SK-N-MC (cell line): ENCODE results near the gene AGMO.

Experiments used
- EZH2 ChIP-seq: fragments of 200-600 bp; sonication (generic); IDR thresholded peaks from one replicate; pipeline ENCODE4 v1.6.1; 2017; ENCODE audit warnings: antibody characterized with exemption
- POLR2AphosphoS5 ChIP-seq: IDR thresholded peaks from 2 replicates; pipeline ENCODE4 v1.6.1; 2012; ENCODE audit warnings: mild to moderate bottlenecking, low read depth, low read length, borderline replicate concordance

DNA sequence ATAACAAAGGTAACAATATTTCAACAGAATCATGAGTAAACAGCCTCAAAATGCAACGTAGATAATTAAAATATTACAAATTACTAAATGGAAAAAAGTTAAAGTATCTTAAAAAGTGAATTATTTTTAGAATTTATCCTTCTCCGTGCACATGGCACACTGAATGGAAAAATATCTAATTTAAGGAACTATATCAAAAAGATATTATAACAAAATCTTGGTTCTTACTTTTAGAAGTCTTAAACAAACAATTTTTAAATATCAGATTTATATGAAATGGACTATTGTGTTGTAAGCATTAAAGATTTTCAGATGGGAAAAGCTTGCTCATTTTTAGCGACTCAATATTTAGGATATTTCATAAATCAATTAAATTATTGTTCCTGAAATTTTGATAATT, 72.0 kb downstream of the AGMO start:
- no peak for TF ChIP-seq POLR2AphosphoS5
- TF ChIP-seq EZH2, result no peak
